Measurements from ENCODE around the gene CD164. TPM values are rescaled to one million over a fixed set of nuclear protein-coding genes. Genes with fewer than 3 reads are reported as not detected.

CD164 gene
- total and polyA plus RNA-seq, 3 experiments from 2014 or later = 246 to 291 (median 259) TPM

DNA sequence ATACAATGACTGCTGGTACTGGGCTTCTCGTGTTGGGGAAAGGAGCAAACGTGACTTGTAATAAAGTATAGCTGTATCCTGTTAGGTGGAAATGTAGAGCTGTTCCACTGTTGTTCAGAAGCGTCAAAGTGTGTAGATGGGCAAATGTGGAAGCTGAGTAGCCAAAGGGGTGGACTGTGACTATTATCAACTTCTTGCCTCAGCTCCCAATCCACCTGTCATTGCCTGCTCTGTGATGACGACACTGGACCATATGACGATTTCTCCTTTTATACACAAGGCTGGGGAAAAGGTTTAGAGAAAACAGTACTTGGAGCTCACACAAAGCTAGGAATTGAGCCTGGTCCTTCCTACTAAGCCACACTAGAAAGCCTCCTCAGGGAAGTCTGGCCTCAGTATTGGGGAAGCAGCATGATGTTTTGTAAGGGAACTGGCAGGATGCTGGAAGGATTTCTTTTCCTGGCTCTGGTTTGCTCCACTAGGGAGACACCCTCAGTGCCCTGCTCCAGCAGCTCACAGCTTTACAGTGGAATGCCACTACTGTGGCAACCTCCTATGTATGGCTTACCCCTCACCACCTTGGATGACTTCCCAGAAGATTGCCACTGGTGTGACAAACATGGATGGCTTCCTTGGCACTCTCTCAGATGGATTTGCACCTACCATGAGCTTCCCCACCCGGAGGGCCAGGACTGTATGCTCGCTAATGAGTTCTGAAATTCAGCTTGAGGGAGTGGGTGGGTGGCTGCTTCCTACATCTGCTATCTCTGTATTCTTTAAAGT lies 20.0 kb downstream of the CD164 start:
- Histone ChIP-seq H3K27me3 (ENCODE audit: insufficient read depth, low read length, poor library complexity, severe bottlenecking) (no peaks in the 10 kb centered on the region), H3K9me3 (ENCODE audit: low read length) (no peaks in the 10 kb centered on the region), H3K4me3 (ENCODE audit: low read length) (no peak overlapping the region), H3K36me3 (ENCODE audit: insufficient read depth, low read length) (peaks cover 17% of the 10 kb centered on the region), H3K27ac (ENCODE audit: low read depth, low read length) (no peak overlapping the region), H3K4me1 (ENCODE audit: insufficient read depth, low read length) (no peaks in the 10 kb centered on the region)
- Mint-ChIP-seq H3K27me3 (no peaks in the 10 kb centered on the region), H3K4me3 (no peak overlapping the region), H3K36me3 (peaks cover 36 to 92% (median 41%) of the 10 kb centered on the region in 3 donors), H3K27ac (peak overlapping the region in 1 of 8 donors; percentile 56), H3K9me3 (no peaks in the 10 kb centered on the region), H3K4me1 (peaks cover 30 to 50% (median 44%) of the 10 kb centered on the region in 3 donors)
- ChIA-PET CTCF (interaction anchor here (1.0 to 1.7 kb wide), 2 partner anchors 20 to 34 kb away, joined by 3 to 4 read pairs; no protein-coding TSS in a partner anchor), POLR2A (interaction anchor here (1.0 to 2.1 kb wide), 2 partner anchors 14 to 21 kb away, joined by 3 to 8 read pairs; partner anchors contain the start of gene CD164)
- no peak for DNase-seq

DNA sequence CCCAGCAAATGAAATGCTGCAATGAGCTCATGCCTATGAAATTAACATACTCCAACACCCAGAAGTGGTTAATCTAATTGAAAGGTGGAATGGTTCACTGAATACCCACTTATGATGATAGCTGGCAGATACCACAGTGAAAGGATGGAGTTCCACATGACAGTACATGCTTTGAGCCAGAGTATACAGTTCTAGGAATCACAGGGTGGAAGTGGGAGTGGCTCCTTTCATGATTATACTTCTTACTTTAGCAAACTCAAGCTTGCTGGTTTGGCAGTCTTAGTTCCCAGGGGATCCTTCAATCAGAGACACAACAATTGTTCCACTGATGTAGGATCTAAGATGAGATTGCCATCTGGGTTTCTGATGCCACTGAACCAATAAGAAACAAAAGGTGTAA lies 21.5 kb downstream of the CD164 start:
- Mint-ChIP-seq H3K4me3 (no peak overlapping the region), H3K27me3 (no peaks in the 10 kb centered on the region), H3K4me1 (peaks cover 23 to 38% (median 36%) of the 10 kb centered on the region in 3 donors), H3K9me3 (peaks cover 0 to 5% (median 3%) of the 10 kb centered on the region in 5 donors), H3K27ac (no peak overlapping the region), H3K36me3 (peaks cover 43 to 92% (median 44%) of the 10 kb centered on the region in 3 donors)
- DNase-seq = no peak
- no peaks in the 10 kb centered on the region for H3K9me3 ChIP-seq (ENCODE audit: low read length)
- H3K27me3 ChIP-seq (ENCODE audit: insufficient read depth, low read length, poor library complexity, severe bottlenecking) = no peaks in the 10 kb centered on the region
- ChIA-PET POLR2A (no interaction called here), CTCF (interaction anchor here (1.2 kb wide), 1 partner anchor 22 kb away, joined by 4 read pairs; the partner anchor contains the start of gene CD164)
- H3K4me1 ChIP-seq (ENCODE audit: insufficient read depth, low read length) = no peaks in the 10 kb centered on the region
- H3K27ac ChIP-seq (ENCODE audit: low read depth, low read length) = no peak overlapping the region
- peaks cover 12% of the 10 kb centered on the region for H3K36me3 ChIP-seq (ENCODE audit: insufficient read depth, low read length)
- H3K4me3 ChIP-seq (ENCODE audit: low read length) = no peak overlapping the region

DNA sequence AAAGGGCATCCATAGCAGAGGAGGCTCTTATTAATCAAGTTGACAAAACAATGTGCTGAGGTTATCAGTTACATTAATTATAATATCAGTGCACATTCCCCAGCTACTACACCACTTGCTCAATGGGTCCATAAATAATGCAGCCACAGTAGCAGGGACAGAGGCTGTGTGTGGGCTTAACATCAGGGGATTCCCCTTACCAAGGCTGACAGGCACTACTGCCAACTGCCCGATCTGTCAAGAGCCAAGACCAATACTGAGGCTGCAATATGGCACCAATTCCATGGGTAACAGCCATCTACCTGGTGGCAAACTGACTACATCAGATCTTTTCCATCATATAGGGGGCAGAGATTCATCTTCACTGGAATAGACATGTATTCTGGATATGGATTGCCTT lies 22.0 kb downstream of the CD164 start:
- H3K27ac Mint-ChIP-seq = no peak overlapping the region
- no peaks in the 10 kb centered on the region for H3K9me3 ChIP-seq (ENCODE audit: low read length)
- no peak overlapping the region for H3K4me3 ChIP-seq (ENCODE audit: low read length)
- DNase-seq = no peak
- peaks cover 12% of the 10 kb centered on the region for H3K36me3 ChIP-seq (ENCODE audit: insufficient read depth, low read length)
- no peak overlapping the region for H3K27ac ChIP-seq (ENCODE audit: low read depth, low read length)
- H3K27me3 ChIP-seq (ENCODE audit: insufficient read depth, low read length, poor library complexity, severe bottlenecking) = no peaks in the 10 kb centered on the region
- no peak overlapping the region for H3K4me3 Mint-ChIP-seq
- CTCF ChIA-PET = interaction anchor here (1.1 to 1.2 kb wide), 2 partner anchors 8 to 22 kb away, joined by 3 to 4 read pairs; partner anchors contain the start of gene CD164
- peaks cover 43 to 95% (median 48%) of the 10 kb centered on the region in 3 donors for H3K36me3 Mint-ChIP-seq
- no peaks in the 10 kb centered on the region for H3K27me3 Mint-ChIP-seq
- peaks cover 0 to 5% (median 3%) of the 10 kb centered on the region in 5 donors for H3K9me3 Mint-ChIP-seq
- peaks cover 23 to 38% (median 36%) of the 10 kb centered on the region in 3 donors for H3K4me1 Mint-ChIP-seq
- POLR2A ChIA-PET = no interaction called here
- H3K4me1 ChIP-seq (ENCODE audit: insufficient read depth, low read length) = no peaks in the 10 kb centered on the region

DNA sequence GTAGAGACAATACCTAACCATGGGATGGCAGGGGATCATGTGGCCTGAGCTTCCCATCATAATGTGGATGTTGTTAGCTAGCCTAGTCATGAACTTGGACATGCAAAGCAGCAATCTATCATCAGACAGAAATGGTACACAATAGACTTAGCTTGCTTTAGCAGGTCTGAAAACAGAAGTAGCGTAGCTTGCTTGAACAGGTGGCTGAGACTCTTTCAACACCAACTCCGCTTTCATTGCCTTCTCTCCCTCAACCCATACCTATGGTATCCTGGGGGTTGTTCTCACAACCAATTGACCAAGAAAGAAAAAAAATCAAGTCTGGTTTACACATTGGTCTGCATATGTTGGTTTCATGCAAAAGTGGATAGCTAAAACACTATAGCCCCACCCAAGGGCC lies 23.0 kb downstream of the CD164 start:
- no peaks in the 10 kb centered on the region for H3K9me3 ChIP-seq (ENCODE audit: low read length)
- no peak overlapping the region for H3K4me3 ChIP-seq (ENCODE audit: low read length)
- peaks cover 12% of the 10 kb centered on the region for H3K36me3 ChIP-seq (ENCODE audit: insufficient read depth, low read length)
- DNase-seq = no peak
- H3K27ac ChIP-seq (ENCODE audit: low read depth, low read length) = no peak overlapping the region
- Mint-ChIP-seq H3K9me3 (peaks cover 0 to 5% (median 3%) of the 10 kb centered on the region in 5 donors), H3K36me3 (peaks cover 33 to 94% (median 40%) of the 10 kb centered on the region in 3 donors), H3K4me3 (no peak overlapping the region), H3K27ac (no peak overlapping the region), H3K27me3 (no peaks in the 10 kb centered on the region), H3K4me1 (peaks cover 16 to 32% (median 31%) of the 10 kb centered on the region in 3 donors)
- CTCF ChIA-PET = interaction anchor here (1.0 to 1.1 kb wide), 2 partner anchors 9 to 24 kb away, joined by 3 read pairs; no protein-coding TSS in a partner anchor
- no peaks in the 10 kb centered on the region for H3K4me1 ChIP-seq (ENCODE audit: insufficient read depth, low read length)
- no peaks in the 10 kb centered on the region for H3K27me3 ChIP-seq (ENCODE audit: insufficient read depth, low read length, poor library complexity, severe bottlenecking)
- POLR2A ChIA-PET = no interaction called here

DNA sequence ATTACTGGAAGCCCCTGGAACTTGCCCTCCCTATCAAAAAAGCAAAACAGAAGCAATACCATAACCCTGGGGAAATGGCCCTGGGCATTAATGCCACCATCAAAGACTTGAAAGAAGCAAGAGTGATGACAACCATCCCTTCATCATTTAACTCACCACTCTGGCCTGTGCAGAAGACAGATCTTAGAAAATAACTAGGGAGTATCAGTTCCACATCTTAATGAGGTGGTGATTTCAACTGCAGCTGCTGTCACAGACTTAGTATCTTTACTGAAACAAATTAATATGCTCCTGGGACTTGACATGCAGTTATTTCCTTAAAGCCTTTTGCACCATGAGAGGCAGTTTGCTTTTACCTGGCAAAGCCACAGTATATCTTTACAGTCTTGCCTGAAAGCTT lies 24.1 kb downstream of the CD164 start:
- Histone ChIP-seq H3K9me3 (ENCODE audit: low read length) (no peaks in the 10 kb centered on the region), H3K27ac (ENCODE audit: low read depth, low read length) (no peak overlapping the region), H3K4me1 (ENCODE audit: insufficient read depth, low read length) (no peaks in the 10 kb centered on the region), H3K4me3 (ENCODE audit: low read length) (no peak overlapping the region), H3K27me3 (ENCODE audit: insufficient read depth, low read length, poor library complexity, severe bottlenecking) (no peaks in the 10 kb centered on the region), H3K36me3 (ENCODE audit: insufficient read depth, low read length) (peaks cover 9% of the 10 kb centered on the region)
- Mint-ChIP-seq H3K4me1 (peaks cover 10 to 24% (median 23%) of the 10 kb centered on the region in 3 donors), H3K9me3 (peaks cover 0 to 5% (median 3%) of the 10 kb centered on the region in 5 donors), H3K4me3 (no peak overlapping the region), H3K27ac (peak overlapping the region in 1 of 8 donors; percentile 14), H3K36me3 (peaks cover 28 to 92% (median 34%) of the 10 kb centered on the region in 3 donors), H3K27me3 (no peaks in the 10 kb centered on the region)
- ChIA-PET CTCF (no interaction called here), POLR2A (no interaction called here)
- DNase-seq = no peak

DNA sequence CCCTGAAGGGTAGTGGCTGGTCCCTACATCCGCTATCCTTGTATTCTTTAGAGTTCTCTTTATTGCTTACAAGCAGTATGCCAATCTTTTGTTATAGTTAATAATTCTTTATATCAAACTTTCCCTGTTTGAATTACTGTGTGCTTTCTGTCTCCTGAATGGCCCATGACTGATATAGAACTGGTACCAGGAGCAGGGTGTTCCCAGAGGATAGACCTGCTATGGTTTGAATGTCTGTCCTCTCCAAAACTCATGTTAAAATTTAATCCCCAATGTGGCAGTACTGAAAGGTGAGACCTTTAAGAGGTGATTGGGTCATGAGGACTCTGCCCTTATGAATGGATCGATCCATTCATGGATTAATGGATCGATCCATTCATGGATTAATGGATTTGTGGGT lies 26.0 kb downstream of the CD164 start:
- Histone ChIP-seq H3K4me1 (ENCODE audit: insufficient read depth, low read length) (no peaks in the 10 kb centered on the region), H3K36me3 (ENCODE audit: insufficient read depth, low read length) (peaks cover 3% of the 10 kb centered on the region), H3K4me3 (ENCODE audit: low read length) (no peak overlapping the region), H3K27ac (ENCODE audit: low read depth, low read length) (no peak overlapping the region), H3K9me3 (ENCODE audit: low read length) (no peaks in the 10 kb centered on the region), H3K27me3 (ENCODE audit: insufficient read depth, low read length, poor library complexity, severe bottlenecking) (no peaks in the 10 kb centered on the region)
- H3K9me3 Mint-ChIP-seq = peaks cover 0 to 5% (median 3%) of the 10 kb centered on the region in 5 donors
- no peaks in the 10 kb centered on the region for H3K27me3 Mint-ChIP-seq
- no peak for DNase-seq
- peaks cover 32 to 85% (median 38%) of the 10 kb centered on the region in 3 donors for H3K36me3 Mint-ChIP-seq
- CTCF ChIA-PET = no interaction called here
- no peak overlapping the region for H3K27ac Mint-ChIP-seq
- peaks cover 11 to 27% (median 25%) of the 10 kb centered on the region in 3 donors for H3K4me1 Mint-ChIP-seq
- POLR2A ChIA-PET = no interaction called here
- H3K4me3 Mint-ChIP-seq = no peak overlapping the region

DNA sequence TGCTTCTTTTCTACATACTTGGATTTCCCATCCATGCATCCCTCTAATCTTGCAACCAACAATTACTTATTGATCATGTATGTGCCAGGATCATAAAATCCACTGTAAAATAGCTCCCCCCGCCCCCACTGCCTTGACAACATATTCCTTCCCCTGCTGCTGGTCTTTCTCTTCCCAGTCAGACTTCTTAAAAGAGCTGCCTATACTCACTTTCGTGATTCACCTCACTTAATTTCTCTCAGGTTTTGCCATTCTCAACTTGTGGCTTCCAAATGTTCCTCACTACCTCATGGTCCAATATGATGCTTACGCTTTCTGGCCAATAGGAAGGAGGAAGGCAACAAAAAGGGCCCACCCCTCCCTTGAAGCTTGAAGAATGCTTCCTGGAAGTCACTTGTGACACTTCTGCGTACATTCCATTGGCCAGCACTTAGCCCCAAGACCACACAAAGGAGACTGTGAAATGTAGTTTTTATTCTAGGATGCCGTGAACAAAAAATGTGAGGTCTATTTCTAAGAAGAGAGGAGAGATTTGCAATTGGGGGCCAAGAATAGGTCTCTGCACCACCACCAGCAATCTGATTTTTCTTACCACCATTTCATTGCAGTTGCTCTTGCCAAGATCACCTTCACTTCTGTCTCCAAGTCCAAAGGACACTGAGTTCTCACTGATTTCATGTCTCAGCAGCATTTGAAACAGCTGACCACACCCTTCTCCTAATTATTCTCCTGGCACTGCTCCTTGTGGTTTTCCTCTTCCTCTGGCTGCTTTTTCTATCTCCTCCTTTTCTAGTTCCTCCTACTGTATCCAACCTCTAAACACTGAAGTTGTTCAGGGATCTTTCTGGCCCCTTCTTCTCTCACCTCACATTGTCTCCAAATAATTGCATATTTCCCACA lies 30.8 kb downstream of the CD164 start:
- H3K9me3 Mint-ChIP-seq = peaks cover 0 to 4% (median 2%) of the 10 kb centered on the region in 5 donors
- H3K27ac ChIP-seq (ENCODE audit: low read depth, low read length) = no peak overlapping the region
- no peaks in the 10 kb centered on the region for H3K27me3 Mint-ChIP-seq
- no peaks in the 10 kb centered on the region for H3K27me3 ChIP-seq (ENCODE audit: insufficient read depth, low read length, poor library complexity, severe bottlenecking)
- no peak for DNase-seq
- peak overlapping the region in 5 of 8 donors; percentile 0 to 84 (median 18) for H3K27ac Mint-ChIP-seq
- H3K9me3 ChIP-seq (ENCODE audit: low read length) = no peaks in the 10 kb centered on the region
- H3K36me3 Mint-ChIP-seq = peaks cover 10 to 40% (median 21%) of the 10 kb centered on the region in 3 donors
- ChIA-PET POLR2A (no interaction called here), CTCF (no interaction called here)
- H3K4me1 Mint-ChIP-seq = peaks cover 3 to 15% (median 7%) of the 10 kb centered on the region in 3 donors
- H3K4me3 Mint-ChIP-seq = no peak overlapping the region
- no peaks in the 10 kb centered on the region for H3K4me1 ChIP-seq (ENCODE audit: insufficient read depth, low read length)
- H3K4me3 ChIP-seq (ENCODE audit: low read length) = no peak overlapping the region
- no peaks in the 10 kb centered on the region for H3K36me3 ChIP-seq (ENCODE audit: insufficient read depth, low read length)
